Uterus (tissue), 4 donors: ENCODE data around the gene SMIM36. TPM values are rescaled to one million over a fixed set of nuclear protein-coding genes. Genes with fewer than 3 reads are reported as not detected.

Source experiments
- DNase-seq, 2 donors: peaks; one replicate each; pipeline ENCODE4 v3.0.0-alpha.2; 2019 to 2020
- H3K27ac ChIP-seq, 2 donors: fragments of 200-600 bp; sonication (generic); 1 replicate in 1 of 2; 2 replicates in 1 of 2; pipeline ENCODE4 v1.5.1; 2016 to 2018
- H3K27me3 ChIP-seq, 2 donors: fragments of 200-600 bp; sonication (generic); one replicate each; pipeline ENCODE4 v1.5.1; 2018 to 2019; ENCODE audit warnings: control low read depth in 1 of 2
- H3K36me3 ChIP-seq, 2 donors: fragments of 200-600 bp; sonication (generic); one replicate each; pipeline ENCODE4 v1.5.1; 2019; ENCODE audit warnings: control low read depth in 1 of 2
- H3K4me1 ChIP-seq, 2 donors: fragments of 200-600 bp; sonication (generic); one replicate each; pipeline ENCODE4 v1.5.1; 2018 to 2019; ENCODE audit warnings: control low read depth in 1 of 2
- H3K4me3 ChIP-seq, 2 donors: fragments of 200-600 bp; sonication (generic); 1 replicate in 1 of 2; 2 replicates in 1 of 2; pipeline ENCODE4 v1.5.1; 2018 to 2019; ENCODE audit warnings: mild to moderate bottlenecking in 1 of 2
- H3K9me3 ChIP-seq, 2 donors: fragments of 200-600 bp; sonication (generic); one replicate each; pipeline ENCODE4 v1.5.1; 2019; ENCODE audit warnings: control low read depth in 1 of 2
- POLR2A ChIP-seq, 2 donors: fragments of 450-650 bp; IDR thresholded peaks; one replicate each; pipeline ENCODE4 v1.6.1; 2016; ENCODE audit warnings: antibody characterized with exemption in 2 of 2, mild to moderate bottlenecking in 1 of 2, moderate library complexity in 1 of 2
- intact Hi-C: fragments of 100-400 bp; cut with DNase I; formaldehyde crosslinking; loops from one replicate; pipeline ENCODE4 v1.15.1; 2023; ENCODE audit warnings: low total_unique reads
- total RNA-seq, 4 donors: library from RNA; depleted of rRNA in 3 of 4; stranded (reverse); fragments of >200 nt in 3 of 4; gene quantifications; one replicate each; pipeline versions ENCODE4 v1.1.0 to v1.2.4, GENCODE V29; 2014 to 2023
- TF ChIP-seq, protein P1 (sequence below), 4 experiments: fragments of 200-600 bp in 2 of 4; fragments of 450-650 bp in 2 of 4; sonication (generic) in 2 of 4; IDR thresholded peaks; one replicate each; pipeline ENCODE4 v1.5.1; 2016 to 2019; ENCODE audit warnings: antibody characterized with exemption in 4 of 4, mild to moderate bottlenecking in 2 of 4, moderate library complexity in 1 of 4
- donor health status: DM: yes; HTN: yes; CAD: no.

Gene SMIM36
- total RNA-seq, 4 donors from 2014 or later = not detected

DNA sequence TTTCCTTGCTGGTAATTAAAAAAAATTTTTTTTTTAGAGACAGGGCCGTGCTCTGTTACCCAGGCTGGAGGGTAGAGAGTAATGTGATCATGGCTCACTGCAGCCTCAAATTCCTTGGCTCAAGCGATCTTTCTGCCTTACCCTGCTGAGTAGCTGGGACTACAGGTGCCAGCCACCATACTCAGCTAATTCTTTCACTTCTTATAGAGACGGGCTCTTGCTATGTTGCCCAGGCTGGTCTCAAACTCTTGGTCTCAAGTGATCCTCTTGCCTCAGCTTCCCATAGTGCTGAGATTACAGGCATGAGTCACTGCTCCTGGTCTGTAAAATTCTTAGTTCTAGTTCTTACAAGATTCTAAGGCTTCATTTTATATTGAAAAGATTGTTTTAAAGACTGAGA, 11.1 kb downstream of the SMIM36 start:
- intact Hi-C loops = no loop called here
- H3K4me1 ChIP-seq = no peaks in the 10 kb centered on the region
- H3K9me3 ChIP-seq = no peaks in the 10 kb centered on the region
- no peak overlapping the region for H3K27ac ChIP-seq
- no peaks in the 10 kb centered on the region for H3K27me3 ChIP-seq
- no peak for DNase-seq
- H3K36me3 ChIP-seq = no peaks in the 10 kb centered on the region
- TF ChIP-seq, protein P1, sequence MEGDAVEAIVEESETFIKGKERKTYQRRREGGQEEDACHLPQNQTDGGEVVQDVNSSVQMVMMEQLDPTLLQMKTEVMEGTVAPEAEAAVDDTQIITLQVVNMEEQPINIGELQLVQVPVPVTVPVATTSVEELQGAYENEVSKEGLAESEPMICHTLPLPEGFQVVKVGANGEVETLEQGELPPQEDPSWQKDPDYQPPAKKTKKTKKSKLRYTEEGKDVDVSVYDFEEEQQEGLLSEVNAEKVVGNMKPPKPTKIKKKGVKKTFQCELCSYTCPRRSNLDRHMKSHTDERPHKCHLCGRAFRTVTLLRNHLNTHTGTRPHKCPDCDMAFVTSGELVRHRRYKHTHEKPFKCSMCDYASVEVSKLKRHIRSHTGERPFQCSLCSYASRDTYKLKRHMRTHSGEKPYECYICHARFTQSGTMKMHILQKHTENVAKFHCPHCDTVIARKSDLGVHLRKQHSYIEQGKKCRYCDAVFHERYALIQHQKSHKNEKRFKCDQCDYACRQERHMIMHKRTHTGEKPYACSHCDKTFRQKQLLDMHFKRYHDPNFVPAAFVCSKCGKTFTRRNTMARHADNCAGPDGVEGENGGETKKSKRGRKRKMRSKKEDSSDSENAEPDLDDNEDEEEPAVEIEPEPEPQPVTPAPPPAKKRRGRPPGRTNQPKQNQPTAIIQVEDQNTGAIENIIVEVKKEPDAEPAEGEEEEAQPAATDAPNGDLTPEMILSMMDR (IDR thresholded peaks at IDR 0.05) = no peak
- no peak for TF ChIP-seq POLR2A (IDR thresholded peaks at IDR 0.05)
- no peak overlapping the region for H3K4me3 ChIP-seq

DNA sequence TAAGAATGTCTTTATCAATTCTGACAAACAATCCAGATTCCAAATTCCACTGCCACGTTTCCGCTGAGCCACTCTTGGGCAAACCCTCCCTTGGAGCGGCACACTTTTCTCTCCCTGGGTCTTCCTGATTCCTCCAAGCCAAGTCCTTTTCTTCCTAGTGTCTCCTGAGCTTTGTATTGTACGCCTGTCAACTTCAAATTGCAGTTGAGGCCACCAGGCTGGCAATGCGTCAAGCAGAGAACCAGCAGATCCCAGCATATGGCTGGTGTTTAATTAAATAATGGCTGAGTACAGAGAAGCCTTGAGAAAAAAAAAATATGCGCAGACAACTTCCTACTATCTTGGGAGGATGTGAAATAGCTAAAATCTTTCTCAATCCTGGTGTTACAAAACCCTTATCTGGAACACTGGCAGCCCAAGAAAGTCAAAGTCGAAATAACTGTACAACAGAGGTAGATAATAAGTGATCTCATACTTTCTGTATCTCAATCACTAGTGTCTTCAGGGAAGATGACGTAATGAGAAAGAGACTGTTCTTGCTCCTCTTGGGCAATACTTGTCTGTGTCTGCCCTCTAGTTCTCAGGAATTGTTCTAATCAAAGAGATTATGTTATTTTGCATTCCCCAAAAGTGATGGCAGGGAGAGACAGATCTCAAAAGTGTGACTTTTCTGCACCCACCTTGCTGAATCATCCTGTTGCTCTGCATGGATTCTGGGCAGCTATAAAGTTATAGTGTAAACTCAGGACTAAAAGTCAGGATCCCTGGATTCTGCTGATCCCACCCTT, 15.0 kb downstream of the SMIM36 start:
- H3K27me3 ChIP-seq = no peaks in the 10 kb centered on the region
- no peak for TF ChIP-seq POLR2A (IDR thresholded peaks at IDR 0.05)
- TF ChIP-seq, protein P1 (IDR thresholded peaks at IDR 0.05) = no peak
- no peak overlapping the region for H3K27ac ChIP-seq
- H3K9me3 ChIP-seq = no peaks in the 10 kb centered on the region
- DNase-seq = no peak
- intact Hi-C loops = no loop called here
- no peaks in the 10 kb centered on the region for H3K4me1 ChIP-seq
- H3K4me3 ChIP-seq = no peak overlapping the region
- H3K36me3 ChIP-seq = no peaks in the 10 kb centered on the region

DNA sequence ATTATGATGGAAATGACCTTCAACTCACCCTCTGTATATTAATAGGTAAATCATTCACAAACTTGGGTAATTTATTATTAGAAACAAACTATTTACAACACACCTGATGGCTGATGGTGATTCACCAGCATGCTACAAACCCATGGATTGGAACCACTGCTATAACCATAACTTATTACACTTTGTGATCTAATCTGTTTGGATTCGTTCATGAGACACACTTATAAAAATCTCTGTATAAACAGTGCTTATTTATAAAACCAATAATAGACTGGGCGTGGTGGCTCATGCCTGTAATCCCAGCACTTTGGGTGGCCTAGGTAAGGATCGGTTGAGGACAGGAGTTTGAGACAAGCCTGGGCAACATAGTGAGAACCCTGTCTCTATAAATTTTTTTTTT, 16.0 kb downstream of the SMIM36 start:
- Histone ChIP-seq H3K9me3 (no peaks in the 10 kb centered on the region), H3K27me3 (no peaks in the 10 kb centered on the region), H3K4me3 (no peak overlapping the region), H3K27ac (no peak overlapping the region), H3K36me3 (no peaks in the 10 kb centered on the region), H3K4me1 (no peaks in the 10 kb centered on the region)
- no peak for TF ChIP-seq POLR2A (IDR thresholded peaks at IDR 0.05)
- TF ChIP-seq, protein P1 (IDR thresholded peaks at IDR 0.05) = no peak
- DNase-seq = no peak
- intact Hi-C loops = no loop called here

DNA sequence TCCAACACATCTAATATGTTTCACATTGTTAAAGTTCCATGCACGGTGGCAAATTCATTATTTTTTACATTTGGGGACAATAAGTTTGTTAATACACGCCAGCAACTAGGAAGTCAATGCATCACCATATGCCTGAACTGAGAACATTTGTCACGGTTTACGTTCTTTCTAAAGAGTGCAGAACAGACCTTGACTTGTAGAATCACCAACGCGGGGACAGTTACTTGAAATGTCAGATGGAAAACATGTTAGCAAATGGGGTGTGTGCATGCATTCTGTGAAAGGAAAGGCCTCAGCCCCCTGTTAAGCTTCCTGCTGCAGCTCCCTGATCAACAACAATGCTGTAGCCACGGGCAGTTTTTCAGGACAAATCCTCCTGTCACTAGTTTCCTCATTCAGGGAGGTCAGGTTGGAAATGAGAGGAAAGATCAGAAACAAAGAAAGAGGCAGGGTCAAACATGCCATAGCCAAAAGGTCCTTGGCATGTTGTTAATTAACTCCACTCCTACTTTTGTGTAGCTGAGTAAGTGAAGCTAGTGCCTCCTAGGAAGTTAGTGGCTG, 18.4 kb downstream of the SMIM36 start:
- TF ChIP-seq, protein P1 (IDR thresholded peaks at IDR 0.05) = no peak
- no peak for TF ChIP-seq POLR2A (IDR thresholded peaks at IDR 0.05)
- Histone ChIP-seq H3K4me1 (no peaks in the 10 kb centered on the region), H3K36me3 (no peaks in the 10 kb centered on the region), H3K27me3 (no peaks in the 10 kb centered on the region), H3K4me3 (no peak overlapping the region), H3K27ac (no peak overlapping the region), H3K9me3 (no peaks in the 10 kb centered on the region)
- DNase-seq = no peak
- intact Hi-C loops = no loop called here

DNA sequence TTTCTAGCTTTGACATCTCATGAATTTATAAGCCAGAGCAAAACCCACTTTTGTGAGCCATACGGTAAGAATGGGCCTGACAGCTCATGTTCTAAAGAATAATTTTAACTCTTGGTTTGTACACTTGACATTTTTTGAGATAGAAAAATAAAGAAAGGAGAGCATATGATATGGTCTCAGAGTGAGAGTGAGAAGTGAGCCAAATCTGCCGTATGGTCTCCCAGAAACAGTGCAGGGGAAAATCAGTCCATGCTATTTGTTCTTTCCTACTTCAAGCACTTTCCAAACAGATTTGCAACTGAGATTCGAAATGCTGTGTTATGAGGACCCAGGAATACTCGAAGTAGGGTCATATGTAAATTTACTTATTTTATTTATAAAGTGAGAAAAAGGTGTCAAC, 20.9 kb downstream of the SMIM36 start:
- DNase-seq = no peak
- no peak for TF ChIP-seq POLR2A (IDR thresholded peaks at IDR 0.05)
- TF ChIP-seq, protein P1 (IDR thresholded peaks at IDR 0.05) = no peak
- intact Hi-C loops = no loop called here

More for the DNA sequence above, 20.9 kb downstream of the SMIM36 start:
- no peaks in the 10 kb centered on the region for H3K4me1 ChIP-seq
- no peaks in the 10 kb centered on the region for H3K27me3 ChIP-seq
- H3K36me3 ChIP-seq = no peaks in the 10 kb centered on the region
- H3K4me3 ChIP-seq = no peak overlapping the region
- no peaks in the 10 kb centered on the region for H3K9me3 ChIP-seq
- H3K27ac ChIP-seq = no peak overlapping the region
